ENCODE results near the gene TLE1.

DNA sequence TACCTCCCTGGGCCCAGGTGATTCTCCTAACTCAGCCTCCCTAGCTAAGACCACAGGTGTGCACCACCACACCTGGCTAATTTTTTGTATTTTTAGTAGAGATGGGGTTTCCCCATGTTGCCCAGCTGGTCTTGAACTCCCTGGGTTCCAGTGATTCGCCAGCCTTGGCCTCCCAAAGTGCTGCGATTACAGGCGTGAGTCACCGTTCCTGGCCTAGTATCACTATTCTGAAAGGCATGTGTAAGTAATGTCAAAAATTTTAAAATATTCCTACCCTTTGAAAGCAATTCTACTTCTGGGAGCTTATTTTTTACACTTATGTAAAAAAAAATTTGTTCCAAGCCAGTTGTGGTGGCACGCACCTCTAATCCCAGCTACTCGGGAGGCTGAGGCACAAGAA, 27.1 kb upstream of the TLE1 start:
- TF ChIP-seq CTCF (IDR thresholded peaks at IDR 0.05) (no peak), POLR2A (IDR thresholded peaks at IDR 0.05) (no peak)

Measured in Peyer's patch (tissue), 4 donors.